ENCODE measurements around the gene CLPX. TPM values are rescaled to one million over a fixed set of nuclear protein-coding genes. Genes with fewer than 3 reads are reported as not detected.

CLPX gene
- total and polyA plus RNA-seq, 2 donors (not counting 1 experiment from before 2014, with no cell fraction given) = 16.6 to 54.5 TPM

DNA sequence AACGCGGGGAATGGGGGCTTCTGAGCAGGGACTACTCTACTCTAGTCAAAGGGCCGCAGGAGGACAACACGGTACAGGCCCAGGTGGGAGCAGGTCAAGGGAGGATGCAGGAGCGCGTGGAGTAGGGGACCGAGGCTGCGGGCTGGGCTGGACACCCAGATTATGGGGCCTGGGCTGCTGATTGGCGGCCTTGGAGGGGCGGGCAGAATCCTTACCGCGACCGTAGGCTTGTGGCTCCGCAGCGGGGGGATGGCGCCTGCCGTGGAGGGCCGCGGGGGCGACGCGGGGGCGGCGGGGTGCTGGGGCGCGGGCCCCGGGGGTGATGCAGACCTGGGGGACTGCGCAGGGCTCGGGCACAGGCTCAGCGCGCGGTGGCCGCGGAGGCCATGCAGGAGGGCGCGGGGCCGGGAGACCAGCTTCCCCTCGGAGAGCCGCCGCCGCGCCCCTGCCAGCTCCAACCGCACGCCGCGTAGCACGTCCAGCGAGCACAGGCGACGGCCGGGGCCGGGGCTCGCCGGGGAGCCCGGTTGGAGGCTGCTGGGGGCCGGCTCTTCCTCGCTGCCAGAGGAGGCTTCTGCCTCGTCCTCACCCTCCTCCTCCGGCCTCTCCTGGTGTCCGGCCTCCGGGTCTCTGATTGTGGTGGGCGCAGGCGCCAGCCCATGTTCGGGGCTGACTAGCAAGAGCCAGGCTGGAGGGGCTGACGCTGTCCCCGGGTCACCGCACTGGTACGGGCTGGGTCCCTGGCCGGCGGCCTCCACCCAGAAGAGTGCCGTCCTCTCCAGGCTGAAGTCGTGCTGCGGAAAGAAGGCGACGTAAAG lies 83.0 kb downstream of the CLPX start:
- no peak for DNase-seq
- no peaks in the 10 kb centered on the region for H3K79me2 ChIP-seq (ENCODE audit: control insufficient read depth, insufficient read depth, low read length)
- no peak overlapping the region for H3K4me3 ChIP-seq (ENCODE audit: control extremely low read depth in 1 of 5, extremely low read depth in 1 of 5, insufficient read depth in 1 of 5, low read depth in 2 of 5, low read length in 4 of 5)
- H3K4me1 ChIP-seq (ENCODE audit: control insufficient read depth in 2 of 2, insufficient read depth in 2 of 2, low read length in 2 of 2) = no peaks in the 10 kb centered on the region
- intact Hi-C loops (cut with micrococcal nuclease) = no loop called here
- H3K9me3 ChIP-seq (ENCODE audit: control extremely low read depth in 1 of 3, control insufficient read depth in 2 of 3, insufficient read depth in 1 of 3, low read length in 2 of 3) = no peaks in the 10 kb centered on the region
- POLR2A ChIA-PET = no interaction called here
- no peaks in the 10 kb centered on the region for H3K27me3 ChIP-seq (replicated peaks in 1 of 4; ENCODE audit: control extremely low read depth in 1 of 4, control insufficient read depth in 3 of 4, insufficient read depth in 4 of 4, low read length in 3 of 4)
- H3K9ac ChIP-seq (ENCODE audit: low read length) = no peak overlapping the region
- no peak for ATAC-seq (ENCODE audit: low read depth)
- H3K36me3 ChIP-seq (replicated peaks in 1 of 2; ENCODE audit: control extremely low read depth in 1 of 2, control insufficient read depth in 1 of 2, extremely low read depth in 1 of 2, insufficient read depth in 2 of 2, low read length in 1 of 2) = peaks cover 1 to 26% of the 10 kb centered on the region in 2 experiments
- CTCF ChIA-PET = interaction anchor here (0.8 to 1.9 kb wide), 8 partner anchors 9 to 83 kb away, joined by 3 to 7 read pairs (median 4); partner anchors contain the start of gene UBAP1L
- Mint-ChIP-seq H3K4me3 (no peak overlapping the region), H3K27ac (no peak overlapping the region), H3K27me3 (no peaks in the 10 kb centered on the region), H3K4me1 (no peaks in the 10 kb centered on the region), H3K9me3 (ENCODE audit: insufficient read depth) (no peaks in the 10 kb centered on the region)
- 93% methylated on average over 72 of the region's 75 CpGs for WGBS (ENCODE audit: insufficient coverage)
- H3K27ac ChIP-seq (ENCODE audit: low read length in 2 of 2) = no peak overlapping the region
- H3K4me2 ChIP-seq (replicated peaks; ENCODE audit: low read depth, low read length, poor library complexity, severe bottlenecking) = no peak overlapping the region
- TF ChIP-seq, protein P1, sequence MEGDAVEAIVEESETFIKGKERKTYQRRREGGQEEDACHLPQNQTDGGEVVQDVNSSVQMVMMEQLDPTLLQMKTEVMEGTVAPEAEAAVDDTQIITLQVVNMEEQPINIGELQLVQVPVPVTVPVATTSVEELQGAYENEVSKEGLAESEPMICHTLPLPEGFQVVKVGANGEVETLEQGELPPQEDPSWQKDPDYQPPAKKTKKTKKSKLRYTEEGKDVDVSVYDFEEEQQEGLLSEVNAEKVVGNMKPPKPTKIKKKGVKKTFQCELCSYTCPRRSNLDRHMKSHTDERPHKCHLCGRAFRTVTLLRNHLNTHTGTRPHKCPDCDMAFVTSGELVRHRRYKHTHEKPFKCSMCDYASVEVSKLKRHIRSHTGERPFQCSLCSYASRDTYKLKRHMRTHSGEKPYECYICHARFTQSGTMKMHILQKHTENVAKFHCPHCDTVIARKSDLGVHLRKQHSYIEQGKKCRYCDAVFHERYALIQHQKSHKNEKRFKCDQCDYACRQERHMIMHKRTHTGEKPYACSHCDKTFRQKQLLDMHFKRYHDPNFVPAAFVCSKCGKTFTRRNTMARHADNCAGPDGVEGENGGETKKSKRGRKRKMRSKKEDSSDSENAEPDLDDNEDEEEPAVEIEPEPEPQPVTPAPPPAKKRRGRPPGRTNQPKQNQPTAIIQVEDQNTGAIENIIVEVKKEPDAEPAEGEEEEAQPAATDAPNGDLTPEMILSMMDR (IDR thresholded peaks at IDR 0.05) = no peak
- TF ChIP-seq EZH2 (IDR thresholded peaks at IDR 0.05; ENCODE audit: borderline replicate concordance, insufficient read depth, low read depth, low read length, poor library complexity, severe bottlenecking) = no peak
- no peak overlapping the region for H2AFZ ChIP-seq (ENCODE audit: insufficient read depth, low read depth, low read length, poor library complexity, severe bottlenecking)
- H4K20me1 ChIP-seq (ENCODE audit: control insufficient read depth, insufficient read depth, low read length, poor library complexity, severe bottlenecking) = no peaks in the 10 kb centered on the region

DNA sequence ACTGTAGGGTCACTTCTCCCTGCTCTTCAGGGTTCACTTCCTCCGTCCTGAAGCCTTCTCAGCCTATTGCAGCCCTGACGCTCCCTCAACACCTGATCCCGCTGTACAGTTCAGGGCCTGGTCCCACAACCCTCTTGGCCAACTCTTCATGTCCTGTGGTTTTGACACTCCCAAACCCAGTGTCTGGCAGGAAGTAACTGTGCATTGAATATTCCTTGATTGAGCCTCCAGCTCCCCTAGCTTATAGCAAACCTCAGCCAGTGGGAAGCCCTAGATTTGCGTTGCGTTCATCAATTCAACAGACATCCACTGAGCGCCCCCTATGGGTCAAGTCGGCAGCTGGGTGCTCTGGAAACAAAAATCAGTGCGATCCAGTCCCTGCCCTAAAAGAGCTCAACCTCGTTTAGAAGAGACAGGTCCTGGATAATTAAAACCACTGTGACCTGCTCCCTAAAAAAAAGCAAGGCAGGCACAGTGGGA lies 83.7 kb downstream of the CLPX start:
- Mint-ChIP-seq H3K4me1 (no peaks in the 10 kb centered on the region), H3K9me3 (ENCODE audit: insufficient read depth) (no peaks in the 10 kb centered on the region), H3K4me3 (no peak overlapping the region), H3K27me3 (no peaks in the 10 kb centered on the region), H3K27ac (no peak overlapping the region)
- Histone ChIP-seq H3K36me3 (replicated peaks in 1 of 2; ENCODE audit: control extremely low read depth in 1 of 2, control insufficient read depth in 1 of 2, extremely low read depth in 1 of 2, insufficient read depth in 2 of 2, low read length in 1 of 2) (peaks cover 1 to 26% of the 10 kb centered on the region in 2 experiments), H2AFZ (ENCODE audit: insufficient read depth, low read depth, low read length, poor library complexity, severe bottlenecking) (no peak overlapping the region), H3K4me1 (ENCODE audit: control insufficient read depth in 2 of 2, insufficient read depth in 2 of 2, low read length in 2 of 2) (no peaks in the 10 kb centered on the region), H3K27me3 (replicated peaks in 1 of 4; ENCODE audit: control extremely low read depth in 1 of 4, control insufficient read depth in 3 of 4, insufficient read depth in 4 of 4, low read length in 3 of 4) (no peaks in the 10 kb centered on the region), H3K4me2 (replicated peaks; ENCODE audit: low read depth, low read length, poor library complexity, severe bottlenecking) (no peak overlapping the region), H3K27ac (ENCODE audit: low read length in 2 of 2) (no peak overlapping the region), H3K79me2 (ENCODE audit: control insufficient read depth, insufficient read depth, low read length) (no peaks in the 10 kb centered on the region), H3K4me3 (ENCODE audit: control extremely low read depth in 1 of 5, extremely low read depth in 1 of 5, insufficient read depth in 1 of 5, low read depth in 2 of 5, low read length in 4 of 5) (no peak overlapping the region), H3K9me3 (ENCODE audit: control extremely low read depth in 1 of 3, control insufficient read depth in 2 of 3, insufficient read depth in 1 of 3, low read length in 2 of 3) (no peaks in the 10 kb centered on the region), H4K20me1 (ENCODE audit: control insufficient read depth, insufficient read depth, low read length, poor library complexity, severe bottlenecking) (no peaks in the 10 kb centered on the region), H3K9ac (ENCODE audit: low read length) (no peak overlapping the region)
- ChIA-PET POLR2A (no interaction called here), CTCF (interaction anchor here (0.8 to 1.9 kb wide), 7 partner anchors 10 to 82 kb away, joined by 3 to 7 read pairs (median 4); partner anchors contain the start of gene UBAP1L)
- TF ChIP-seq EZH2 (IDR thresholded peaks at IDR 0.05; ENCODE audit: borderline replicate concordance, insufficient read depth, low read depth, low read length, poor library complexity, severe bottlenecking) = no peak
- TF ChIP-seq, protein P1 (IDR thresholded peaks at IDR 0.05) = peak; percentile 42
- WGBS (ENCODE audit: insufficient coverage) = 51% methylated on average over 9 of the region's 9 CpGs
- ATAC-seq (ENCODE audit: low read depth) (no peak), DNase-seq (peak; percentile 47)
- intact Hi-C loops (cut with micrococcal nuclease) = no loop called here
